GF-D8 (cell line): ENCODE measurements around the gene NPHP4.
"Not testable (repeated sequence)": the region's sequence is repeated elsewhere in the genome, so short reads cannot be mapped to it uniquely, and the experiment has no call there.

Experiments used
- DNase-seq: peaks from one replicate; lab custom pipeline; 2025; lab: John Stamatoyannopoulos, UW

The NPHP4 gene

DNA sequence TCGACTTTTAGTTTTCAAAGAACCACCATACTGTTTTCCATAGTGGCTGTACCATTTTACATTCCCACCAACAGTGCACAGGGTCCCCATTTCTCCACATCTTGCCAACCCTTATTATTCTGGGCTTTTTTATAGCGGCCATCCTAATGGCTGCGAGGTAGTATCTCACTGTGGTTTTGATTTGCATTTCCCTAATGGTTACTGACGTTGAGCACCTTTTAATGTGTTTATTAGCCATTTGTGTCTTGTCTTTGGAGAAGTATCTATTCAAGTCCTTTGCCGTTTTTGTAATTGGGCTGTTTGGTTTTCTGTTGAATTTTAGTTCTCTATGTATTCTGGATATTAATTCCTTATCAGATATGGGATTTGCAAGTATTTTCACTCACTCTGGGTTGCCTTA is 31.1 kb upstream of the NPHP4 start:
- no peak for DNase-seq

- no peak for DNase-seq
Measured at GRCh38 chr1:6022193-6022592, 30.0 kb upstream of the NPHP4 start.

DNA sequence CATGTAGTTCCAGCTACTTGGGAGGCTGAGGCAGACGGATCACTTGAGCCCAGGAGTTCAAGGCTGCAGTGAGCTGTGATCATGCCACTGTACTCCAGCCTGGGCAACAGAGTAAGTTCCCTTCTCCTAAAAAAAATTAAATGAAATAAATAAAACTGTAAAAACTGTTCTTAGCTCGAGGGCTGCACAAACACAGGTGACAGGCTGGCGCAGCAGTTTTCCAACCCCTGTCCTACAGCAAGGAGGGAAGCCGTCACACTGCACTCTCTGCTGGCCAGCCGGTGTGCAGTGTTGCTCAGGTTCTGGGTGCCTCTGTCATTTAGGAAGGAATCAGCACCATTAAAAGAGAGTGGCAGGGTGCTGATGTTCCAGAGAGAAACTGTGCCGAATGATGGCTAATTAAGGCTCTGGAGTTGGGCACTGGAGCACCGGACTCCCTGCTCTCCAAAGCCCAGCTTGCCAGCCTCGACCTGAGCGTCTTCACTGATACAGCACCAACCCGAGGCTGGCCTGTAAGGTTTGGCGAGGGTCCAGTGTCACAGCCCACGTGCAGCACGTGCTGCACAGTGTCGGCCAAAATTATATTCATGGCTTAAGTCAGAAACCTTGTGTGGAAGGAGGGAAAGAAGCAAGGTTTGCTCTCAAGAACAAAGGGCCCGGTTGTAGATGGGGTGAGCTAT is 27.1 kb upstream of the NPHP4 start:
- no peak for DNase-seq

DNA sequence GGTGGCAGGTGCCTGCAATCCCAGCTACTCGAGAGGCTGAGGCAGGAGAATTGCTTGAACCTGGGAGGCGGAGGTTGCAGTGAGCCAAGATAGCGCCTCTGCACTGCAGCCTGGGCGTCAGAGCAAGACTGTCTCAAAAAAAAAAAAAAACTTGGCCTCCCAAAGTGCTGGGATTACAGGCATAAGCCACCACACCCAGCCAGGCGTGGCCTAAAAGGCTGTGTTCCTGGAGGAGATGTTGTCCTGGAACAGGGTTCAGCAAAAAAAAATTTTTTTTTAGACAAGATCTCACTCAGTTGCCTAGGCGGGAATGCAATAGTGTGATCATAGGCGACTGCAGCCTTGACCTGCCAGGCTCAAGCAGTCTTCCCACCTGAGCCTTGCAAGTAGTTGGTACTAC is 25.4 kb upstream of the NPHP4 start:
- DNase-seq, result not testable (repeated sequence)

DNA sequence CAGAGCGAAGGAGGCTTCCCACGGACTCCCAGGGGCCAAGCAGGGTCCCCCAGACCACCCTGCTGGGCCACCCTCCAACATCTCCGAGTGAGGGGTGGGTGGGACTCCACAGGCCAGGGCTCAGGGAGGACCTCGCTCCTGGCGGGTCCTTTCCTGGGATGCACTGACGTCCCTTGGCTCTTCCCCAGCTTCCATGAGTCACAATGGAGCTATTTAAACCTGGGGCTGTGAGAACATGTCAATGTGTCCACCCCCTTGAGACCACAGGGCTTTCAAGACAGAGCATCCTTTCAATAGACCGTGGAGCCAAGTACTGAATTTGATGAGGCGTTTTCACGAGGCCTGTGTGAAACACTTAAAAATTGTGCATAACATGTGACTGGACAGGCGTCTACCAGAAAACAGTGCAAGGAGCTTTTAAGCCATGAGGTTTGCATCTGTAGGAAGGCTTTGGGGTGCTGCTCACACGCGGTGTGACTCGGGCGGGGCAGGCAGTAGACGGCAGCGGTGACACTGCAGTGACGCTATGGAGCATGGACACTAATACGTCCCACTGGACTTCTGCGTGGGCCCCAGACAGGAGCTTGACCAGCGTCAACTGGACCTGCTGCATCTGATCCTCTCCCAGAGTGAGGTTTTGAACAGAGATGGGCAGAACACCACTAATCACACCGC is 24.1 kb upstream of the NPHP4 start:
- DNase-seq, result no peak

DNA sequence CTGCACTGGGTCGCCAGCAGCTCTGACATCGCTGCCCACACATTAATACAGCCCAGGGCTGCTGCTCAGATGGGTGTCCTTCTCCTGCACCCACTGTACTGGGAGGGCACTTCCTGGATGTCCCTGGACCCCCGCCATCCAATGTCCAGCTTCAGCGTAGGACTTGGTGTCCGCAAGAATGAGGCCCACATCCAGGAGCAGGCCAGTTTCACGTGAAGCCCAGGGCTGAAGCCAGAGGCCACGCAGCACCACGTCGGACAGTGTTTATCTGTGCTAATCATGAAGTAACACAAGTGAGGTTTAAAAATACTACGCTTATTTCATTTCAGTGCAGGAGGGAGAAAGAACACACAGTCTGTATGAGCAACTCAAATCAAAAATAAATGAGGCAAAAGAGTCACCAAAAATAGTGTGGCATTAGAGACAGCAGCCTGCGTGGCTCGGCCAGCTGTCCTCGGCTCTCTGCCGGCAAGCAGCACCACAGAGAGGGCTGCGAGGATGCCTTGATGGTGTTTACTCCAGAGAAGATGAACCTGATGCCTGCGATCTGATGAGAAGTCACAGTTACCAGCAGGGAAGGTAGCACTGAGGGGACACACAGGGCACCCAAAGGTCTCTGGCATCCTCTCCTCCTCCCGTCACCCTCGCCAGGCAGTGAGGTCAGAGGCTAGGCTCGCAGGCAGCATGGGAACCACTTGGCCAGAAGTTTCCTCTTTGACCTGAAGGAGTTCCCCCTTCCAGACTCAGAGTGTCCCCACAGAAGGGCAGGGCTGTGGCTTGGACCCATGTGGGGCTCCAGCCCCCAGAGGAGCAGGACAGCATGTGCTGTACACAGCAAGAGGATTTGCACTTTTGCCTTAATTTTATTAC is 22.1 kb upstream of the NPHP4 start:
- DNase-seq, result no peak

DNA sequence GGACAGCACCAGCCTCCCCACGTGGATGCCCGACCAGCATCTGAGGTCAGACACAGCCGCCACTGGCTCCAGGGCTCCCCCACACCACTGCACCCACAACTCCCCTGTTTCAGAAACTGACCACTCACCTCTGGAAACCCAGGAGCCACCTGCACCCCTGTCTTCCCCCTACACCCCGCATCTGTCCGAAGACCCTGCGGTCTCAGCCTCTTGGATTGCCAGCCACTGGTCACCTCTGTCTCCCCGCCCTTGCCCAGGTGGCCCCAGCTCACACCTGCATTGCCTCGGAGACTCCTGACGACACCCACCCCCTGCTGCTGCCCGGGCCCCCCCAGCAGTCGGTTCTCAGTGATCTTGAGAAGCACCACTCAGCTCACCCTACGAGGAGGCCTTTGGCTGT is 21.3 kb upstream of the NPHP4 start:
- no peak for DNase-seq

- DNase-seq, result no peak
Measured at GRCh38 chr1:6012529-6013318, 20.5 kb upstream of the NPHP4 start.

- no peak for DNase-seq
Measured at GRCh38 chr1:6011946-6012258, 19.7 kb upstream of the NPHP4 start.

- DNase-seq, result no peak
Measured at GRCh38 chr1:6011161-6011945, 19.1 kb upstream of the NPHP4 start.

- DNase-seq, result no peak
Measured at GRCh38 chr1:6010554-6010953, 18.3 kb upstream of the NPHP4 start.

DNA sequence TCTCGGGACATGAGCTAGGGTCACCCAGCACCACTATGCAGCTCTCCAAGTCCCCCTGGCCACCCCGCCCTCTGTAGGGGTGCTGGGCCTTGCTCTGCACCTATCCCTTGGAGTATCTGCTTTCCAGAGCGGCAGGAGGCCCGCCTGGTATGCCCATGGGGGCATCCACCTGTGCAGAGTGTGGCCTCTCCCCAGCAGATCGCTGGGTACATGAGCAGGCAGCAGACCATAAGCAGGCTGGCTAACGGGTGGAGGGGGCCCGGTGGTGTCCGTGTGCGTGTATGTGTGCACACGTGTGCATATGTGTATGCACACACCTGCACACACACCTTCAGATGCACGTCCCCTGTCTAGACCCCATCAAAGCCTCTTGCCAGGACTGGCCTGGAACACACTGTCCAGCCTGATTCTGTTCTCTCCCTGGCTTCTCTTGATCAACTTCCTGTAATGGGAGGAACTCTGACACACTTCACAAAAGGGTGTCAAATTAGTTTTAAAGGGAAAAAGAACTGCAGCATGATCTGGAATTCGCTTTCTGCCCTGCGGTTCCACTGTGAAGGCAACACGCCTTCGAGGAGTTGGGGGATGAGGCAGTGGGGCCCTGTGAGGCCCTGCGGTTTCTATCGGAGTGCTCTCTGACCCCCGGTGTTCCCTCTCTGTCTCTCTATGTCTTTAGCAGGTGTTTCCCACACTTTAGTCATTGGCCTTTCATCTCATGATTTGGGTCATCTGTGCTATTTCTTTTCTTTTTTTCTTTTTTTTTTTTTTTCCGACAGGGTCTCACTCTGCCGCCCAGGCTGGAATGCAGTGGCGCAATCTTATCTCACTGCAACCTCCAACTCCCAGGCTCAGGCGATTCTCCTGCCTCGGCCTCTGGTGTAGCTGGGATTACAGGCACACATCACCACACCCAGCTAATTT is 17.2 kb upstream of the NPHP4 start:
- no peak for DNase-seq

DNA sequence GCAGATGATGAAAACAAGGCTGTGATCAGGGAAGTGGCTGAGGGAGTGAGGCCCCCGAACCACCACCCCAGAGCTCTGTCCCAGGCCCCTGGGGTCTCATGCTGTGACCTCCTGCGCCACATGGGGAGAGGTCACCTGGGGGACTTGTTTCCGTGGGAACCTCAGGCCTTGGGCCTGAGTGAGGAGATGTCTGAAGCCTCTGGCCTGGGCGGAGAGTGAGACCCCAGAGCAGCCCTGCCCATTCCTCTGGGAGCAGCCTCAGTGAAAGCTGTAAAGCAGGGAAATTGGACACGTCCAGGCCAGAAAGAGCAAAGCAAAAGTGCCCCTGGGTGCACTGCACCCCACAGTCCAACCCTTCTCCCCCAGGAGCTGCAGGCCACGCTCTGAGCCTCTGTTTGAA is 16.5 kb upstream of the NPHP4 start:
- DNase-seq, result no peak

DNA sequence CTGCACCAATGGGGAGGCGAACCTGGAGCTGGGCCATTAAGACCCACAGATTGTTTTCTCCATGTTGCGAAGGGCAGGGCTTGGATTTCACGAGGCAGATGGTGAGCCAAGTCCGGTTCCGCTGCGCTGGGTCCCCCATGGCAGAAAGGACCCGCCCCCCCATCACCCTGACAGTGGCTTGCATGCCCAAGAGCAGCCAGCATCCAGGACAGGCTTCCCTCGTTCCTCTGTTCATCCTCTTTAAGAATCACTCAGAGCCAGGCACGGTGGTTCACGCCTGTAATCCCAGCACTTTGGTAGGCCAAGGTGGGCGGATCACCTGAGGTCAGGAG is 15.8 kb upstream of the NPHP4 start:
- DNase-seq, result no peak

DNA sequence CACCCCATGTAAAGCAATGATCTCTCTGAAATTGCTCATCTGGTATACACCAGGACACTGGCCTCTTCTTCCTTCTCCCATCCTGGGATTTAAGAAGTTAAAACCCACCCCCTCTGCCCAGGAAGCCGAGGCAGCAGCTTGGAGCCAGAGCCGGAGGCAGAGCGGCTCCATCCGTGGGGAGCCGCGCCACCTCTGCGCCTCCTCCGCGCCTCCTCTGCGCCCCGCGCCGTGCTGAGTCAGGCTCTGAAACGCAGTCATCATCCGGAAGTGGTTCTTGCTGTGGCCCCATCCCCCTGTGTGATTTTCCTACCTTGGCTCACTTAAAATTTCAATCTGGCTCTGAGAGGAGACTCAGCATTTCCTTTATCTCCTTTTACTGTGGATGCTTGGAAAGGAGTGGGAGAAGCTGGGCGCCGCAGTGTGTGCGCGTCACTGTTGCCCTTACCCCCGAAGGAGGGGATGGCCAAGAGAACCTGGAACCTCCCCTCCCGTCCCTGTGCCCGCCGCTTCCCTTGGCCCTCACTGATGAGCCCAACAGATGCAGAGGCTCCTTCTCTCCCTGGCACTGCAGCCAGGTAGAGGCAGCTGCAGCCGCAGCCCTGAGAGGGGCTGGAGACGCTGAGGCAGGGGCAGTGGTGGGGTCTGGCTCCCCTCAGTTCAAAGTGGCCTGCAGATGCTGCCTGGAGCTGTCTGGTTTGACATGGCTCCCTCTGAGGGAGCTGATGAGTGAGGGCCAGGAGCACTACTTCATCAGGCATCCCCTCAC is 15.3 kb upstream of the NPHP4 start:
- DNase-seq, result no peak

GRCh38 chr1:6006882-6007281 is 14.7 kb upstream of the NPHP4 start:
- DNase-seq, result no peak

- no peak for DNase-seq
Measured at GRCh38 chr1:6005276-6005917, 13.2 kb upstream of the NPHP4 start.

GRCh38 chr1:6004412-6005123 is 12.3 kb upstream of the NPHP4 start:
- no peak for DNase-seq
